CD1c-positive myeloid dendritic cell (primary cell): Measurements from ENCODE around the gene PLEKHG4B.
"Not testable (repeated sequence)": the region's sequence is repeated elsewhere in the genome, so short reads cannot be mapped to it uniquely, and the experiment has no call there.

Experiments
- DNase-seq: peaks from one replicate; pipeline ENCODE4 v3.0.0-alpha.2; 2016; ENCODE audit errors: extremely low spot score

PLEKHG4B gene

DNA sequence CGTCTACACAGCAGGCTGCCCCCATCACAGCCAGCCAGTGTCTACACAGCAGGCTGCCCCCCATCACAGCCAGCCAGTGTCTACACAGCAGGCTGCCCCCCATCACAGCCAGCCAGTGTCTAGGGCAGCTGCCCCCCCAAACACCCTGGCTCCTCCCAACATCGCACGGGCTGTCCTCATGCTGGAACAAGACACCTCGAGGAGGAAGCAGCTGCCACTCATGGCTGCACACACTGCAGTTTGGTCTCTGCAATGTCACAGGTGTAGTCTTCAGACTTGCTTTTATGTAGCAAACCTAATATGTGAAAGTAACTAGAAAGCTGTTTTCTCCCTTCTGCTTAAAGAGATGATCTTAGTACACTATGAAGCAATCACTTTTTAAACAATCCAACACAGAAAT lies 109.0 kb downstream of the PLEKHG4B start:
- no peak for DNase-seq

DNA sequence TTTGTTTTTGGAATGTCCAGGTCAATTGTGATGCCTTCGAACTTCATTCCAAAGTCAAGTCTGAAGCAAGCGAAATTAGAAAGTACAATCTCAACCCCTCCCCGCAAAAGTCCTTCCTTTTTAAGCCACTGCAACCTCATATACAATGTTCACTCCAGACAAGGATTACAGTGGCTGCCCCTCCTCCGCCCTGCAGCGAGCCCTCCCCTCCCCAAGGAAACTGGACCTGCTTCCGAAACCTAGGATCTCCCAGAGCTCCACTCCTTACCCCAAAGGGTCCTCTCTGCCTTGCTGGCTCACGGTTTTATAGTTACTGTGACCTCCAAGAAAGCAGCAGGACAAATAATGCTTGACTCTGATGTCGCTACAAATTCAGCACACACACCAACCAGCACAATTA lies 109.7 kb downstream of the PLEKHG4B start:
- no peak for DNase-seq

DNA sequence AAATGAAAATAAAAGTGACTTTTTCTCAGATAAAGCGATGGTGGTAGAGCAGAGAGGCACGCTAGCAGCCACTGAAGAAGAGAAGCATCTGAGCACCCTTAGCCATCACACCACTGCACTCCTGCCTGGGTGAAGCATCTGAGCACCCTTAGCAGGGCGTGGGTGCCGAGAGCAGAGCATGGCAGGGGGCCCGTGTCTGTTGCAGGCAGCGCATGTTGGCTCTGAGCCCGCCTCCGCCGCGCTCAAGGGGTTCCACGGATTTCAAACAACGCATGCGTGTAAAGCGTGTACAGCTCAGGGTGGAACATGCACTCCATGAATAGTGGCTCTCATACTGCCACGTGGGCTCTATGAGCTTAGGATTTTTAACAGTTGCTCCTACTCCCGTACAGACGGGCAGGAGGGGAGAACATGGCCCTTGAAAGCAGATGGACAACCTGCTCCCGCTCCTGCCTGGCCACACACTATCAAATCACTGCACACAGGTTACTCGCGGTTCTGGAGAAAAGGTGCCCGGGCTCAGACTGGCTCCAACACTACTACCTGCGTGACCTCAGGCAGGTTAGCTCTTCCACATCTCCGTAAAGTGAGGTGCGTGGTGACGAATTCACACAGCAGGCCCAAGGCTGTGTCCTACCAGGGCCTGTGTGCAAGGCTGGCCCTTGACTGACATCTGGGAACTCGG lies 111.4 kb downstream of the PLEKHG4B start:
- DNase-seq, result no peak

DNA sequence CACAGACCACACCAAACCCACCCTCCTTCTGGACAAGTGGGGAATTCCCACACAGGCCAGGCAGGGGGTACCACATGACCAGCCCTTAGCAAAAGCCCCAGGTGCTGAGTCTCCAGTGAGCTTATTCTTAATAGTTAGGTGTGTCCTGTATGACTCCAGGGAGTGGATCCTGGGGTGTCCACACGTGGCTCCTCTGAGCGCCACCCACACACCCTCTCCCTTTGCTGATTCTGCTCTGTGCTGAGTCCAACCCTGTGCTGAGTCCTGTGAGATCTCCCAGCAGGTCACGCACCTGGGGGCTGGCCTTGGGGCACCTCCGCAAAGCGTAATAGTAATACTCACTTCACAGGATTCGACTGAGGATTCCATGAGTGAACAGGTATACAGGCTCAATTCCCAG lies 112.0 kb downstream of the PLEKHG4B start:
- DNase-seq, result no peak

DNA sequence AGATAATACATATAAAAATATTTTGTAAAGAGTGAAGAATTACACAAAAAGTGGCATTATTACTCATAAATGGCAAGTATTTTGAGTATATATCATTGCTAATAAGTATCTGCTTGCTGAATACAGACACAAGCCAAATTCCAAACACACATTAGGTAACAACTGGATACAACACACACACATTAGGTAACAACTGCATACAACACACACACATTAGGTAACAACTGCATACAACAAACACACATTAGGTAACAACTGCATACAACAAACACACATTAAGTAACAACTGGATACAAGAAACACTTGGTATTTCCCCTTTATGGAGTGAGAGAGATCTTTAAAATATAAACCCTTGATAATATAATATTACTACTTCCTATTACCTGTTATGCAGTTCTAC lies 112.5 kb downstream of the PLEKHG4B start:
- no peak for DNase-seq

DNA sequence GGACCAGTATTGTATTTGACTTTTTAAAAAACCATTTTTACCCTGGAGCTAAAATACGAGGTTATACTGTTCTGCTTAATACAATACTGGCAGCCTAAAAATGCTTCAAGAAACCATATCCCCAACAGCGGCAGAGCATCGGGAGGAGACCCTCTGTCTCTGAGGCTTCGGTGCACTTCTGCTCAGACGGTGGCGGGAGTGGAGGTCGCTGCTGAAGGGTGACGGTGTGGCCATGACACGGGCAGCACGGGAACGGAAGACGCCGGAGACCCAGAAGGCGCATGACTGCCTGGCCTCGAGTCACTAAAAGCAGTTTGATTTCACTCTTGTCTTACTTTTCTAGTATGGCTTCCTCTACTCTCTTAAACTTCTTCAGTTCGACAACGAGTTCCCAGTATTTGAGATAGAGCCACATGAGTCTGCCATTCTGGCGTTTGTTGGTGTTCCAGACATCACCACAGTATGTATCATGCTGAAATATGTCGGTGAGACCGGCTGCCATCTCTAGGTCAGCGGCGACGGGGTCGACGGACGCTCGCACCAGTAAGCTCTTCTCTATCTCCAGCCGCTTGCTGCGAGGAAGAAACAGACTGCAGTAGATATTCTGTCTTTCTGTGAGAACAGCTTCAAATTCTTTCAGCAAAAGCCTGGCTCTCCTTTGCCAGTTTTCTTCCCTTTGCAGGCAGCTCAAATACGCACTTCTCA lies 113.2 kb downstream of the PLEKHG4B start:
- no peak for DNase-seq

DNA sequence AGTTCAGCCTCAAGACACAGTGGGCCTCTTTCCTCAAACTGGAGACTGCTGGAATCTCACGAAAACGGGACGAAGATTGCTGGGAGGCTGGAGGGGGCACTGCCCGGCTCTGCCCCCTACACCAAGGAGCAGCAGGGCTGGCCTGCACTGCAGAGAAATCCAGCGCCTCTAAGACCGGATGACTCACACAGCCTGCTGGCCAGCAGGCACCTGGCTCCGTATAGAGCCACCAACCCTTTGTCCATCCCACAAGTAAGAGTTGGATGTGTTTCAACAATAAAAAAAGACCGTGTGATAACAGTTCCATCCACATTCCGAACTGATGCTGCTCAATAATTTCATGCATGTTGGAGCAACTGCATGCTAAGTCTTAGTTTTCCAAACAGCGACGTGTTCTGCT lies 114.4 kb downstream of the PLEKHG4B start:
- DNase-seq, result no peak

DNA sequence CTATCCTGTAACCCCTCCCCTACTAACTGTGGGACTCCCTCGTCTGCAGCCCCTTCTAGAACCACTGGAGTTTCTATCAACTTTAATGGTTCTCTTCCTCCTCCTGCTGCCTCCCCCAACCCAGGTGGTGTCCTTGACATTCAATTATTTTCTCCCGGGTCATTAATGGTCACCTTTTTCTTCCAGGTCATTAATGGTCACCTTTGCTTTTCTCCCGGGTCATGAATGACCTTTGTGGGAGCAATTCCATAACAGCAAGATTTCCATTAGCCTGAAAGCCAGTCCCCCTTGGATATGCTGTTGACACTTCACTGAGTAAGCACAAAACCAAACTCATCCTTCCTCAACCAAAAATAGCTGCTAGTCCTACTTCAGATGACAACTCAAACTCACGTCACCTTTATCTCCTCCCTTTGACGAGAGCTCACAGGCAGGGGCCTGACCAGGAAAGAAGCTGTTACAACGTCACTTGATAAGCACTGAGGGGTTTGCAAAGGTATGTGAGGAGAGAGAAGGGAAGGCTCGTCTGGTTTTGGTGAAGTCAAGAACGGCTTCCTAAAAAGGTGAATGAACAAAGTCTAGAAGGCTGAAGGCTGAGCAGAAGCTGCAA lies 115.1 kb downstream of the PLEKHG4B start:
- no peak for DNase-seq

DNA sequence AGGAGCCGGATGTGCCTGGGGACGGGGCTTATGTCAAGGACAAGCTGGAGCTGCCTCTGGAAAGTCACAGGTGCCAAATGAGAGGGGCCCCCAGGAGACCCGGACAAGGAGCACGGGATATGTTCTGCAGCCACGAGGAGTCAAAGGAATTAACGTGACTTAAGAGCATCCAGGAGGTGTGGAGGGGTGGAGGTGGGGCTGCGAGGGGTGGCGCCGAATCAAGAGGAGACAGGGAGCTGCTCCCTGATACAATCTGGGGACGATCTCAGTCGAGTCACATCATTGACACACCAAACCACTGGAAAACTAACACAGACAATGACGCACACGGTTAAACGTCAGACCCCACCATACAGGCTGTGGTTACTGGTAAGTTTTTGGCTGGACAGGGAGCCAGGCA lies 115.6 kb downstream of the PLEKHG4B start:
- no peak for DNase-seq

DNA sequence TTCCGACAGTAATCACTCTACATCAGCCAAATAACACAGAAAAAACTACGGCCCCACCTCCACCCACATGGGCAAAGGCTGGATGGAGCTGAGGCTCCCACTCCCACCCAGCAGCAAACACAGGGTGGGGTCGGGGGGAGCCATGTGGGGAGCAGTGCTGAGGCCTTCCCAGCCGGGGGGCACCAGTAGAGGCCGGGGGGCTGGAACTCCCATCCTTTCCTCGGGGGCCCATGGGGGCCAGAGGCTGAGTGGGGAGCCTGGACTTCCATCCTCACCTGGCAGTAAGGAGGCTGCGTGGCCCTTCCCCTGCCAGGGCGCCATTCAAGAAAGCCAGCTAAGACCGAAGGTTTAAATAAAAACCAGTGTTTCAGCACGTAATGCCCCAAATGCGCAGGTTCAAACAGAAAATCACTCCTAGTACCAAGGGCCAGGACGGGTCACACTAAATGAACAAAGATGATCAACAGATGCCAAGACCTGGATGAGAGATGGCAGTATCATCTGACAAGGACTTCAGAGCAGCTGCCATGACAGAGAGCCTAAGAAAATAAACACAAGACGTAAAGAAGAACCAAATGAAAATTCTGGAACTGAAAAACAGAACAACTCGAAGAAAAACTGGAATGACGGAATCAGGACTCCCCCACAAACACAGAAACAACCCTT lies 116.6 kb downstream of the PLEKHG4B start:
- DNase-seq, result peak; percentile 59

DNA sequence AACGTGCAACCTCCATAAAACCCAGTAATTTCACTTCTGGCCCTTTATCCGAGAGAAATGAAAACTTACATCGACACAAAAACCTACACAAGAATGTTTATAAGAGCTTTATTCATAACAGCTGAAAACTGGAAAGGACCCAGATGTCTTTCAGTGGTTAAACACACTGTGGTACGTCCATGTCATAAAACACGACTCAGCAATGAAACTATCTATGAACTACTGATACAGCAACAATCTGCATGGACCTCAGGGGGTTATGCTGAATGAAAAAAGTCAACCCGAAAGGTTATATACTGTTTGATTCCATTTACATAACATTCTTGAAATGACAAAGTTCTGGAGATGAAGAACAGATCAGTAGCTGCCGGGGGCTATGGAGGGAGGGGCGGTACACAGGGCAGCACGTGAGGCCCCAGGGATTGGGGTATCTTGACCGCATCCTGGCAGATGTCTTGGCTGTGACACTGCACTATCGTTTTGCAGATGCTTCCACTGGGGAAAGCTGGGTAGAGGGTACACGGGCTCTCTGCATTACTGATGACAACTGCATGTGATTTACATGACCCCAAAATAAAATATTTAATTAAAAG lies 121.9 kb downstream of the PLEKHG4B start:
- DNase-seq, result no peak

DNA sequence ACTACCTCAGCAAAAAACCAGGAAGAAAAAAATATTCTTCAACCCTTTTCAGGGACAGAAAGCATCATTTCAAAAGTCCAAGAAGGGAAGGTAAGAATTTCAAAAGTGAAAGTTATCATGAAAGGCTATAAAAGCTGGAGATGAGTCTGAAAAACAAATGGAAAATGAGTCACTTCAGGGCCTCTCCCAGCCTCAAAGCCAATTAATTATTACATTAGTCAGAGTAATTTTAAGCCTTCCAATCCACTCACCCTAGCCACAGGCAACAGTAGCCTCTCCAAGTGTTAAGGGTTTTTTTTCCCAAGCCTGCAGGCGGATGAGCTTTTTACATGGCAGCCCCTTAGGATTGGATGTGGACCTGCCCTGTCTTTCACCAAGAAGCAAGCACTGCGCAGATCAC lies 123.3 kb downstream of the PLEKHG4B start:
- not testable (repeated sequence) for DNase-seq

DNA sequence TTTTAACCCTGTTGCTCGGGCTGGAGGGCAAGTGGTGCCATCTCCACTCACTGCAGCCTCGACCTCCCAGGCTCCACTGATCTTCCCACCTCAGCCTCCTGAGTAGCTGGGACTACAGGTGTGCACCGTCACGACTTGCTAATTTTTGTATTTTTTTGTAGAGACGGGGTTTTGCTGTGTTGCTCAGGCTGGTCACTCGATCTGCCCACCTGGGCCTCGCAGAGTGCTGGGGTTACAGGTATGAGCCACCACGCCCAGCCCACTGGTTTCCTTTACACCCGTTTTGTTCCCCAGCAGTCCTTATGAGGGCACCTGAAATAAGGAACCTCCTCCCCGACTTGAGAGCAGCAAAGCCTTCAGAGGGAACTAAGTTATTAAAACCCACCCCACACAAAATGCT lies 124.1 kb downstream of the PLEKHG4B start:
- not testable (repeated sequence) for DNase-seq

DNA sequence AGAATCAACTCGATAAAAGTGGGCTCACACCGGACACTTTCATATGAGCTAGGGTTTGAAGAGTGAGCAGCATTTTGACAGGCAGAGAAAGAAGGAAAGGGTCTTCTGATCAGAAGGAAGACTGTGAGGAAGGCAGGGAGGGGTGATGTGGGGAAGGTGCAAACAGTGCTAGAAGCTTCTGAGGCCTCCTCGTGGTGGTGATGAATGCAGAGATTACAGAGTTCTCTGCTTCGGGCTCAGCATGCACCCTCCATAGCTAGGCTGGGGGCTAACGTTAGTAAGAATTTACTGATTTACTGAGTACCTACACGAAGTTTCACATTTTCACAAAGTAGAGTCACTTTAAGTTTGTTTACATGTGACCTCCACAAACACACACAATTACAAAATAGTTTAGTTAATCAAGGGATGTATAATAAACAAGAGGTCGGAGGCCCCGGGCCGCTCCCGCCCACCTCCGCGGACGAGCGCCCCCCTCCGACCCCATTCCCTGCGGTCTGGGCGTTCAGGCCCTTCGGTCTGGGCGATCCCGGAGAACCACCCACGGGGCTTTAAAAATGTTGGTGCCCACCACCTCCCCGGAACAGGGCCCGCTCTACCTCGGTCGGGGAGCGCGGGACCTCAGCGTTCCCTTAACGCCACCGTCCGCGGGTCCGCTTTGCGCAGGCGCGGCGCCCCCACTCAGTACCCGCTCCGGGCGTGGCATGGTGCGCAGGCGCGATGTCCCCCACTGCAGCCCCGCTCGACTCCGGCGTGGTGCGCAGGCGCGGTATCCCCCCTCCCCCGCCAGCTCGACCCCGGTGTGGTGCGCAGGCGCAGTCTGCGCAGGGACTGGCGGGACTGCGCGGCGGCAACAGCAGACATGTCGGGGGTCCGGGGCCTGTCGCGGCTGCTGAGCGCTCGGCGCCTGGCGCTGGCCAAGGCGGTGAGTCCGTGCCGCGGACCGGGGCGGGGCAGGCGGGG lies 125.8 kb downstream of the PLEKHG4B start, which contains the start of the genes CCDC127 and SDHA:
TSS of gene CCDC127 (minus strand) at position 660 of the 963 bp plus-strand sequence. CDS start 1,304 bp downstream, outside the sequence.
TSS of gene SDHA (plus strand) at position 827 of the 963 bp plus-strand sequence. CDS start at position 863, 36 bp downstream.
- peak; percentile 98 for DNase-seq

DNA sequence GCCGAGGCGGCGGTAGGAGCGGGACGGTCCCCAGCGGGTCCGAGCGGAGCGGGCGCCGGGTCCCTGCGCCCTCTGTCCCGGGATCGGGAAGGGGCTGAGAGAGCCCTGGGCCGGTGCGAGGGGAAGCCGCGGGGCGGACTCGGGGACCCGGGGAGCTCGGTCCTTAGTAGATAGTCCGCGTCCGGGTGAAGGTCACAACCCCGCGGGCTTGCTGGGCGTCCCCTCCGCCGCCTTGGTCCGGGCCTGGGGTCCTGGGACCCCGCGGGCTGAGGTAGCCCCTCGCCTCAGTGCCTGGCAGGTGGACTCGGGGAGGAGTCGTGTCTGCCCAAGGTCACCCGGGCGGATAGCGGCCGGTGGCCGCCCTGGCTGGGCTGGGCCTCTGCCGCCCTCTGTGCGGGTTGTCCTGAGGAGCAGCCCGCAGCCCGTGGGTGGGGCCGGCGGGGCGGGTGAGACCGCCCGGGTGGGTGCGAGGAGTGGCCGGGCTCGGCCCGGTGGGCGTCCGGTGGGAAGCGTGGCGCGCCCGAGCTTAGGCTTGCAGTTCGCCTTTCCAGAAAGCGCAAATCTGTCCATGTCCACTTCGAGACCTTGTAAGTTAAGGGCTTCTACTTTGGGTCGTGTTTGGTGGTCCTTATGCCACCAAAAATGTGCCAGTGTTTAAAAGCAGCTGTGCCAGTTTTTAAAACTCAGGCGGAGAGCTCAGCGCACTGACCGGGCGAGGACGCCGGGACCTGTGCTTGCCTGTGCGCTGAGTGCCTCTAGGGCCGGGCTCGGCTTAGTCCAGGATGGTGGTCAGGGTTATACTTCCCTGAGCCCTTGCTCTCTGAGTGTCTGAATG lies 126.7 kb downstream of the PLEKHG4B start:
- peak; percentile 40 for DNase-seq

DNA sequence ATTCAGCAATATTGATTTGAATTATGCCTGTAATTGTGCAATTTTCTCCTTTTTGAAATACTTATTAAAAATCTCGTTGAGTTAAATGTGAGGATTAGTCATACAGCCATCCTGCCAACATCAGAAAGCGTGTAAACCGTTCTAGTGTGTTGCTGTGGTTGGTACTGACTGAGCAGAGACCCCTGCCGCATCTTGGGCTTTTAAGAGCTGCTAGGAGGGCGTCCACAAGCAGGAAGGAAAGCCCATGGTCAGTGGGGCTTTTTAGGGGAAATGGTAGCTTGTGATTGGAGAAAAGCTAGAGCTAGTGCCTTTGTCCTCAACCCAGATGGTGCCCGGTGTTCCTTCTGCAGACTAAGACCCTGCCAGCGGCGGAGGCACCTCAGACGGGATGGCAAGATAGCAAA lies 127.5 kb downstream of the PLEKHG4B start:
- peak; percentile 19 for DNase-seq

DNA sequence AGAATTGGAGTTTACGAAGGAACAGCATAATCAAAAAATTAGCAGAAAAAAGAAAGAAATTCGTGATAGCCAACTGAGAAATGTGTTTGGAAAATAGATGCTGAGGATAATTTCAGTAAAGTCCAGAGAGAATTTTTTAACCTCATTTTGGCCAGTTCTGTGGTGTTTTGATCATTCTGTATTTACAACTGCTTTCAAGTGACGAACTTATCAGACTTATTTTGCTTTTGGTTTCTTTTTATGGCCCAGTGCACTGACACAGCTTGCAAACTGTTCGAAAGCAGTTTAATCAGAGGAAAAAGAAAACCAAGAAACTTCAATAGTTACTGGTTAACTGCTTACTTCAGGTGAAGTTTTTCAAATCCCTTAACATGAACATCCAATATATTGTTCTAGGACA lies 128.0 kb downstream of the PLEKHG4B start:
- DNase-seq, result peak; percentile 3

DNA sequence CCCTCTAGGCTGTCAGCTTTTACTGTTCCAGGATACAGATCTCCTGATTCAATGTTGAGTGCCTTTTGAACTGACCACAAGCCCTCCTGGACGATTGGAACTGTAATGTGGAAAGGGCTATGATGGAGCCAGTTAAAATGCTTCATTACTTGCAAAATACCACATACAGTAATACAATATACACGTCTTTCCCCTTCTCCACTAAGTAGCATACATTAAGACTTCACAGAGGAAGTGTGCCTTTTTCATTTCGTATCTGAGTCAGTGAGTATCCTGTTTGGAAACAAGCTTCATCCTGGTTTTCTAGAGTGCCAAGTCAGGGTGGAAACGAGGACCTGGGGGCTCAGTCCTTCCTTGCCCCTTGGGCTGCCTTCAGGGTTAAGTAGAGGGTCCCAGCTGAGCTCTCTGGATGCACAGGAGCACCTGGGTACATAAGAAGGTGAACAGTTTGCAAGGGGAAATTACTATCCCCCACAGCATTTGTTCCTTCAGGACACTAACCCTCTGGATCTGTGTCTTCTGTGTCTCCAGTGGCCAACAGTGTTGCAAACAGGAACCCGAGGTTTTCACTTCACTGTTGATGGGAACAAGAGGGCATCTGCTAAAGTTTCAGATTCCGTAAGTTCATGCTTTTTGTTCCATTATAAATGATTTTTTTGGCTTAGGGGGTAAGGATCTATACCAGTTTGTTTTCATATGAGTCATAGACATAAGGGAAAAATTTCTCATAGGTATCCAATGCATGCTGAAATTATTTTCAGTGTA lies 131.2 kb downstream of the PLEKHG4B start:
- DNase-seq, result peak; percentile 47

DNA sequence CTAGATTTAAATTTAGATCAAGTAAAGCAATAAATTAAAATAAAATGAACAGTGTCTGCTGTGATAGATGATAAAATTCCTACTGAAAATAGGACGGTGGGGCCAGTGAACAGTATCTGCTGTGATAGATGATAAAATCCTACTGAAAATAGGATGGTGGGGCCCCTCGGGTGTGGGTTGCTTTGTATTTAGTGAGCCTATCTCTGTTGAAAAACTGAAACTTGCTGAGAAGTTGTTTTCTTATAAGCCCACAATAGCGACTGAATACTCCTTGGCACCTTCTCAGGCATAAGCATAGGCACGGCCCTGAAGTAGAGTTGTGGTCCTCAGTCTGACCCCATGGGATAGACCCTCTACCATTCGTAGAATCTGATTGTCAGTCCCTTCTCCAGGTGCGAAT lies 131.8 kb downstream of the PLEKHG4B start:
- DNase-seq, result no peak
